NCI-H146 treated with DMSO at 0.1 percent for 48 hours (cell line): Measurements from ENCODE around the gene ZFYVE28.
"Not testable (repeated sequence)": the region's sequence is repeated elsewhere in the genome, so short reads cannot be mapped to it uniquely, and the experiment has no call there.

ENCODE experiments used
- DNase-seq: peaks from one replicate; lab custom pipeline; 2025; ENCODE audit not compliant: unreplicated experiment; lab: John Stamatoyannopoulos, UW

ZFYVE28 gene

DNA sequence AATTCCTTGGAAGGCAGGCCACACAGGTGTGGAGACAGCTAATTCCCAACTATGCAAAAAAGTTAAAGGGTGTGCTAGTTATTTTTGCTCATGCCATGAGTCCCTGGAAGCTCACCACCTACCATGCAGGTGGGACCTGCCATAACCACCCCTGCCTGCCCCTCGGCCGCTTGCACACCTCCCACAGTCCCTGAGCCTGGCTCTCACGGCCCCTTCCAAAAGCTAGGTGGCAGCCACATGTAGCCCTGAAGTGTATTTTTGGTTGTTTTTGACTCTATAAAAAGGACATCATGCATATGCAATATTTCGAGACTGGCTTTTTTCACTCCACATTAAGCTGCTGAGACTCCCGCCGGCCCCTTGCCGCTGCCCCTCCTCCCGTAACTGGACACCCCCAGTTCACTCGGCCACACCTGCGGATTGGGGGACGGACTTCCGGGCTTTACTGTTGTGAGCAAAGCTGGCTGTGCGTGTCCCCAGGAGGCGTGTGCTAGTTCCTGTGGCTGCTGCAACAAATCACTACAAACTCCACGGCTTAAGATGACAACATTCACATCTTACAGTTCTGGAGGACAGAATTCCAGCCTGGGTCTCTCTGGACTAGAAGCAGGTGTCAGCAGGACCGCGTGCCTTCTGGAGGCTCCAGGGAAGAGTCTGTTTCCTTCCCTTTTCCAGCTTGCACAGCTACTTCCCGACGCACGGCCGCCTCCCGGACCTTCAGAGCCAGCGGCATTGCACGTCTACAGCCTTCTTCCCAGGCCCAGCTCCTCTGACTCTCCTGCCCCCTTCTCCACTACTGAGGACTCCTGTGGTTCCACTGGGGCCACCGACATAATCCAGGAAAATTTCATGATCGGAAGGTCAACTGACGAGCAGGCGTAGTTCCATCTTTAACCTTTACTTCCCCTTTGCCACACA lies 24.8 kb downstream of the ZFYVE28 start:
- DNase-seq = peak; percentile 16

DNA sequence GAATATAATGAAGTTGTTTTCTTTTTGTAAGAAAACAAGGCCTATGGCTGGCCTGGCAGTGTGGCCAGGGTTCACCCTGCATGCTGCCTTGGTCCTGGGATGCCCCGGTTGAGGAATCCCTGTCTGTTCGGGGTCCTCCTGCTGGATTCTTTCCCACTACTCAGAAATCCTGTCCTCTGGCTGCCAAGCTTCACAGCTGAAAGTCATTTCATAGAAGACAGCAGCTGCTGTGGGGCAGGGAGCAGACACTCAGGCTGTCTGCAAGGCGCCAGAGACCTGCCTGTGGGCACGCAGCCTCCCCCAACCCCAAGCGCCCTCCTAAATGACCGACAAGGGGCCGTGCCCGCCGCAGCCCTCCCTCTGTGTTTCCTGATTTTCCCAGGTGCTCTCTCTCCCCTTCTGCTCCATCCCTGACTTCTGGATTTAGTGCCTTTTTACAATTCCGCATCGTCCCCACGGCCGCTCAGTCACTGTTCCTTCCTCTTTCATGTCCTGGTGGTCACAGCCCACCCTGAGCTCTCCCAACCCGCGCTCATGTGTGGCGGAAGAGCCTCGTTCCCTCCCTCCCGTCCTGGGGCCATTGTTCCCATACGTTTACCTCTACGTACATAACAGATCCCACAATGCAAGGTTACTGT lies 27.5 kb downstream of the ZFYVE28 start:
- no peak for DNase-seq

GRCh38 chr4:2390146-2390545 lies 28.3 kb downstream of the ZFYVE28 start:
- DNase-seq = no peak

- DNase-seq = no peak
Measured at GRCh38 chr4:2389691-2390090, 28.8 kb downstream of the ZFYVE28 start.

DNA sequence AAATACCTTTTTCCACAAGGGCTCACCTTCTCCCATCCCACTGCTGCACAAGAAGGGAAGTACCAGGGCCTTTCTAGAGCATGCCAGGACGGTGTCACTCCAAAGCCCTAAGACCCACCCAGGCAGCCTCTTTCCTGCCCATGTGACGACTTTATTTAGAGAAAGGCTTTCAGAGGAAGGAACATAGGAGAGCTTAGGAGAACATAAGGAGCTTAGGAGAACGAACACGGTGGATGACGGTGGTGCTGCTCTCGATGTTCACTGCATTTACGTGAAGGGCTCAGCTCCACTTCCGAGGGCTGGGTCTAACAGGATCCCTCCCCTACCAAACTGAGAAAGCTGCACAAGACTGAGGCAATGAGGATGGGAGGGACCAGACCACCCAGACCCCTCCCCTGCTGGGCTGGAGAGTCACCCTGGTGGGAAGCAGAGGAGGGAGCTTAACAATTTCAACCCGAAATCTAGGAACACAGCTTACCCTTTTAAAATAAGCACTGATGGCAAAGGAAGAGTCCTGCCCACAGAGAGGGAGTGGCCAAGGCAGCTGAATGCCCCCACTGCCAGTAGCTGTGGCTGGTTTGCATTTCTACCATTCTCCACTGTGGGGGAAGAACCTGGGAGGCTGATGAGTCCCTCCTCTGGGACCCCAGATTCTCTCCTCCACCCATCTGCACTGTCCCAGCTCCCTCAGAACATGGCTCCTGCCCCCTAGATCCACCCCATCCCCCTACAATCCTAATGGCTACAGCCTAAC lies 29.8 kb downstream of the ZFYVE28 start:
- DNase-seq = no peak

DNA sequence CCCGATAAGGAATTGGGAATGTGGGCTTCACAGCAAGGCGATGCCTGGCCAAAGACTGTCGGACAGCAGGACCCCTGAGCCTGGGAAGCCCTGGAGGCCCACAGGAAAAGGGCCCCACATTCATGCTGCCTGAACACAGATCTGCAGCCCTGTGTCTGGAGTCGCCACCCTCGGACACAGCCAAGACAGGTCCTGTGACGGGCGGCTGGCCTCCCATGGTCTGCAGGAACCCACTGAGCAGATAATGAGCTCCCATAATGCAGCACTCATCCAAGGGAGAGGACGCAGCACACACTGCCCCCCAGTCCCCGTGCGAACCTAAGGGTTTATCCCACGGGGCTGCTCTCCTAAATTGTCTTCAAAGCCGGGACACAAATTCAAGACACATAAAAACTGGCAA lies 30.6 kb downstream of the ZFYVE28 start:
- no peak for DNase-seq

DNA sequence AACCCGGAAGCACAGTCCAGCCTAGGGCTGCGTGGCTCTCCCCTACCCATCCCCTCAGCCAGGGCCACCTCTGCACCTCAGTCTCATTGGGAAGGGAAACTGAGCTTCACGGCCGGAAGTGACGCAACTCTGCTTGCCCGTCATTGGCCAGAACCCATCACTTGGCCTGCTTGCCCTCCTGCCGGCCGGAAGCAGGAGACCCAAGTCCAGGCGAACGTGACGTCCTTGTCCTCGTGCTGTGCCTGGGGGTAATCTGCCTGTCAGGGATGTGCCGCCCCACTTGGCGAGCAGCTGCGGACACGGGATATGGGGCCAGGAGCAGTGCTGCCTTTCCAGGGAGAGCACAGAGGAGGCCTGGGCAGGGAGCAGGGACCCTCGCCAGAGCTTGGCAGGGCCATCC lies 31.2 kb downstream of the ZFYVE28 start:
- DNase-seq = no peak

GRCh38 chr4:2386717-2387116 lies 31.7 kb downstream of the ZFYVE28 start:
- no peak for DNase-seq

- DNase-seq = no peak
Measured at GRCh38 chr4:2385516-2385915, 32.9 kb downstream of the ZFYVE28 start.

DNA sequence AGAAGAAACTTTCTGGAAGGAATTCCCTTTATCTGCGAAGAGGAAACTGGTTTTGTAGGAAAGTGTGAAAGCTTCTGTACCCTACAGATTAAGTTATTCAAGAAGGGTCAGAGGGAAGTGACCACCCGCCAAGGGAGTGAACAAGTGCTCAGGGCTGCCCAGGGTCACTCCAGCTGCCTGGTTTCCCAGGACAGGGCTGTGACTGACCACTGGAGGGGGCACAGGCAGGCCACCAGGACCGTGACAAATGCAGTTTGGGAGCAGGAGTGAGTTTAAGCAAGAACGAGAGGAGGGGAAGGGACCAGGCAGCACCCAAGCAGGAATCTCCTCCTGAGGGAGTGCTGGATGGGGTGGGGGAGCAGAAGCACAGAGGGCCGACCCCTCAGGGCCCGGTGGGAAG lies 34.2 kb downstream of the ZFYVE28 start:
- no peak for DNase-seq

- DNase-seq = no peak
Measured at GRCh38 chr4:2383760-2384159, 34.7 kb downstream of the ZFYVE28 start.

DNA sequence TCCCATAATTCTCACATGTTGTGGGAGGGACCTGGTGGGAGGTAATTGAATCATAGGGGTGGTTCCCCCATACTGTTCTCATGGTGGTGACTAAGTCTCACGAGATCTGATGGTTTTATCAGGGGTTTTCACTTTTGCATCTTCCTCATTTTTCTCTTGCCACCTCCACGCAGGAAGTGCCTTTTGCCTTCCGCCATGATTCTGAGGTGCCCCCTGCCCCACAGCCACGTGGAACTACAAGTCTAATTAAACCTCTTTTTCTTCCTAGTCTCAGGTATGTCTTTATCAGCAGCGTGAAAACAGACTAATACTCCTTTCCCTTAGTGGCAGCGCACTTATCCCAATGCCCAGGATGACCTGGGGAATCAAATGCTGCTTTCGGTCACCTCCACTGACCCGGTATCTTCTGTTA lies 35.2 kb downstream of the ZFYVE28 start:
- not testable (repeated sequence) for DNase-seq

DNA sequence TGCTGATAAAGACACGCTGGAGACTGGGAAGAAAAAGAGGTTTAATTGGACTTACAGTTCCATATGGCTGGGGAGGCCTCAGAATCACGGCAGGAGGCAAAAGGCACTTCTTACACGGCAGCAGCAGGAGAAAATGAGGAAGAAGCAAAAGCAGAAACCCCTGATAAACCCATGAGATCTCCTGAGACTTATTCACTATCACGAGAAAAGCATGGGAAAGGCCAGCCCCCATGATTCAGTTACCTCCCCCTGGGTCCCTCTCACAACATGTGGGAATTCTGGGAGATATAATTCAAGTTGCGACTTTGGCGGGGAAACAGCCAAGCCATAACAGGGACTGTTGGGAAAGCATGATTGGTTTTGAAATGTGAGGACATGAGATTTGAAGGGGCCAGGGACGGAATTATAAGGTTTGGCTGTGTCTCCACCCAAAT lies 35.7 kb downstream of the ZFYVE28 start:
- not testable (repeated sequence) for DNase-seq

GRCh38 chr4:2380589-2380988 lies 37.9 kb downstream of the ZFYVE28 start:
- DNase-seq = not testable (repeated sequence)

DNA sequence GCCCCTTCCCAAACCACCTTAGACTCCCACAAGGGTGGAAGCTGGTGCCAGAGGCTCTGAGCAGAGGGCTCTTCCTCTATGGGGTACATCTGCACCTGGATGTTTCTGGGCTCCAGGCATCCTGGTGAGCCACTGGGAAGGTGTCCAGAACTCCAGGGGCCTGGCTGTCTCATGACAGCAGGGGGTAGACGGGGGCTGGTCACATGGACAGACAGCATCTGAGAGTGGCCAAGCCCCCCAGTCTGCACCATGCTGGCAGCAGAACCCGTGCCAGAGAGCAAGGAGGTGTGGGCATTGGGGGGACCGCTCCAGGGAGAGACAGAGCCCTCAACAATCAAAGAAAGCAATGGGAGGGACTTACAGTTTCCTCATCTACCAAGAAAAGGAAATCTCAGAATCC lies 39.5 kb downstream of the ZFYVE28 start:
- DNase-seq = no peak

DNA sequence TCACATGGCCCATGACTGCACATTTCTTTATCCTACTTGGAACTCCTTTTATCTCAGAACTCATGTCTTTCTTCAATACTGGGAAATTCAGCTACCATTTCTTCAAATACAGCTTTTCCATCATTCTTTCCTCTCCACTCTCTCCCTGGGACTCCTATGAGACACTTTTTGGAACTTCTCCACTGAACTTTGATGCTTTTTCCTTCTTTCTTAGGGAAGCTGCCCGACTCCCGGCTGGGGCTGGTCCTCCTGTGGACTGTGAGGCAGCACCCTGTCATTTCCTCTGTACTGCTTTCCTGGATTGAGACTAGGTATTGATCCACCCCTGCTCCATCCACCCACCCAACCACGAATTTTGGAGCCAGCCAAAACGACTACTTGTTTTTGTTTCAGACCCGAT lies 40.0 kb downstream of the ZFYVE28 start:
- DNase-seq = no peak

- no peak for DNase-seq
Measured at GRCh38 chr4:2377241-2377640, 41.2 kb downstream of the ZFYVE28 start.

- DNase-seq = no peak
Measured at GRCh38 chr4:2375427-2375826, 43.0 kb downstream of the ZFYVE28 start.

- no peak for DNase-seq
Measured at GRCh38 chr4:2373532-2373931, 44.9 kb downstream of the ZFYVE28 start.

DNA sequence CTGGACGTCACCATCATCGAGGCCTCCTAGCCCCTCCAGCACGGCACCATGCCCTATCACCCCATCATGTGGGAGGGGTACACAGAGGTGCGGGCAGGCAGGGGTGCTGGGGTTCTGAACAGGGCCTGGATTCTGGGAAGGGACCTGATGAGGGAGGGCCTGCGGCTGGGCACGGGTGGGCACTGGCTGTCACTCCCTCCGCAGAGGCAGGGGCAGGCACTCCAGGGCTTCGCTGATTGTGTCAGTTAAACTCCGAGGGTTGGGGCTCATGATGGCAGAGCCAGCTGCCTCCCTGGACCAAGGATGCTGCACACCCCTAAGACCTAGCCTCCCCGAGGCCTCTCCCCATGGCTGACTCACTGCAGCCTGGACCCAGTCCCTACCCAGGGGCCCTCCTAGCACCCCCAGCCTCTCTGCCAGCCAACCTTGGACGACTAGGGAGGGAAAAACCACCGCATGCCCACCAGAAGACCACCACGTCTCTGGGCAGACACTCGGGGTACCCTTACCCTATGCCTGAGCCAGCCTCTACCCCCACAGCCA lies 45.9 kb downstream of the ZFYVE28 start:
- no peak for DNase-seq

GRCh38 chr4:2371765-2372487 lies 46.5 kb downstream of the ZFYVE28 start:
- DNase-seq = no peak
